Measurements from ENCODE around the gene TRIM2. TPM values are rescaled to one million over a fixed set of nuclear protein-coding genes. Genes with fewer than 3 reads are reported as not detected.

Gene TRIM2
- total RNA-seq, 1 experiment from 2014 or later: 46.6 TPM

GRCh38 chr4:153222707-153223426, 18.6 kb downstream of the TRIM2 start:
- DNase-seq (ENCODE audit: low spot score): peak; percentile 14

- DNase-seq (ENCODE audit: low spot score): no peak
Measured at GRCh38 chr4:153223427-153223801, 19.2 kb downstream of the TRIM2 start.

- DNase-seq (ENCODE audit: low spot score): peak; percentile 35
Measured at GRCh38 chr4:153223930-153224329, 19.7 kb downstream of the TRIM2 start.

GRCh38 chr4:153224474-153224873, 20.2 kb downstream of the TRIM2 start:
- DNase-seq (ENCODE audit: low spot score): no peak

GRCh38 chr4:153227469-153228075, 23.3 kb downstream of the TRIM2 start:
- no peak for DNase-seq (ENCODE audit: low spot score)

- DNase-seq (ENCODE audit: low spot score): no peak
Measured at GRCh38 chr4:153228512-153229140, 24.4 kb downstream of the TRIM2 start.

- no peak for DNase-seq (ENCODE audit: low spot score)
Measured at GRCh38 chr4:153229545-153229944, 25.3 kb downstream of the TRIM2 start.

GRCh38 chr4:153232768-153233167, 28.5 kb downstream of the TRIM2 start:
- peak; percentile 71 for DNase-seq (ENCODE audit: low spot score)

- peak; percentile 97 for DNase-seq (ENCODE audit: low spot score)
Measured at GRCh38 chr4:153233761-153234371, 29.6 kb downstream of the TRIM2 start.

GRCh38 chr4:153234885-153235284, 30.6 kb downstream of the TRIM2 start:
- peak; percentile 82 for DNase-seq (ENCODE audit: low spot score)

GRCh38 chr4:153238135-153238919, 34.1 kb downstream of the TRIM2 start:
- DNase-seq (ENCODE audit: low spot score): no peak

GRCh38 chr4:153239409-153239808, 35.2 kb downstream of the TRIM2 start:
- DNase-seq (ENCODE audit: low spot score): no peak

GRCh38 chr4:153241295-153241694, 37.1 kb downstream of the TRIM2 start:
- no peak for DNase-seq (ENCODE audit: low spot score)

- DNase-seq (ENCODE audit: low spot score): no peak
Measured at GRCh38 chr4:153241970-153242838, 38.0 kb downstream of the TRIM2 start.

- DNase-seq (ENCODE audit: low spot score): no peak
Measured at GRCh38 chr4:153242839-153243324, 38.6 kb downstream of the TRIM2 start.

GRCh38 chr4:153243468-153243867, 39.2 kb downstream of the TRIM2 start:
- no peak for DNase-seq (ENCODE audit: low spot score)

GRCh38 chr4:153244969-153245368, 40.7 kb downstream of the TRIM2 start:
- DNase-seq (ENCODE audit: low spot score): no peak

- DNase-seq (ENCODE audit: low spot score): no peak
Measured at GRCh38 chr4:153245775-153246174, 41.5 kb downstream of the TRIM2 start.

GRCh38 chr4:153246446-153247115, 42.3 kb downstream of the TRIM2 start:
- DNase-seq (ENCODE audit: low spot score): no peak

- no peak for DNase-seq (ENCODE audit: low spot score)
Measured at GRCh38 chr4:153247116-153247490, 42.9 kb downstream of the TRIM2 start.

Measured in A172 (cell line).